Liver (tissue), 9 donors: Measurements from ENCODE around the gene P2RY12. TPM values are rescaled to one million over a fixed set of nuclear protein-coding genes. Genes with fewer than 3 reads are reported as not detected.

ENCODE experiments used
- DNase-seq: peaks from one replicate; pipeline ENCODE4 v3.0.0-alpha.2; 2017; ENCODE audit warnings: low spot score
- H3K27ac ChIP-seq, 2 donors: one replicate each; pipeline ENCODE4 v1.7.0; 2013; ENCODE audit warnings: inconsistent platforms in 2 of 2, low read length in 2 of 2, control low read depth in 1 of 2, low read depth in 1 of 2, mild to moderate bottlenecking in 1 of 2
- H3K27me3 ChIP-seq, 4 donors: one replicate each; pipeline versions ENCODE4 v1.6.1 to v1.7.0; 2013; ENCODE audit warnings: low read length in 3 of 4, inconsistent platforms in 1 of 4, mild to moderate bottlenecking in 1 of 4, moderate library complexity in 1 of 4; ENCODE audit not compliant: control insufficient read depth in 4 of 4, insufficient read depth in 4 of 4
- H3K36me3 ChIP-seq, 4 donors: one replicate each; pipeline versions ENCODE4 v1.6.1 to v1.7.0; 2013; ENCODE audit warnings: low read length in 3 of 4, mild to moderate bottlenecking in 3 of 4, low read depth in 1 of 4, moderate library complexity in 1 of 4; ENCODE audit not compliant: control insufficient read depth in 4 of 4, insufficient read depth in 3 of 4
- H3K4me1 ChIP-seq, 4 donors: one replicate each; pipeline versions ENCODE4 v1.6.1 to v1.7.0; 2013; ENCODE audit warnings: low read length in 3 of 4, mild to moderate bottlenecking in 3 of 4, moderate library complexity in 1 of 4; ENCODE audit not compliant: control insufficient read depth in 4 of 4, insufficient read depth in 4 of 4
- H3K4me3 ChIP-seq, 3 donors: one replicate each; pipeline versions ENCODE4 v1.6.1 to v1.7.0; 2013; ENCODE audit warnings: low read length in 3 of 3, control low read depth in 1 of 3, low read depth in 1 of 3, mild to moderate bottlenecking in 1 of 3
- H3K9ac ChIP-seq, 2 donors: one replicate each; pipeline ENCODE4 v1.7.0; 2013; ENCODE audit warnings: low read length in 2 of 2, mild to moderate bottlenecking in 2 of 2, moderate library complexity in 2 of 2, control low read depth in 1 of 2, low read depth in 1 of 2
- H3K9me3 ChIP-seq, 4 donors: one replicate each; pipeline versions ENCODE4 v1.6.1 to v1.7.0; 2013; ENCODE audit warnings: low read length in 3 of 4; ENCODE audit not compliant: control insufficient read depth in 4 of 4
- ATF3 ChIP-seq: IDR thresholded peaks from 2 replicates; pipeline ENCODE4 v1.6.1; 2016; ENCODE audit warnings: antibody characterized with exemption
- CTCF ChIP-seq: fragments of 150-350 bp; IDR thresholded peaks from 2 replicates; pipeline ENCODE4 v1.5.1; 2017; ENCODE audit warnings: improper control_type of control experiment, low read depth, low read length; ENCODE audit not compliant: missing input control
- EGR1 ChIP-seq, 2 donors: IDR thresholded peaks; 2 replicates each; pipeline ENCODE4 v1.6.1; 2016 to 2018; ENCODE audit warnings: antibody characterized with exemption in 2 of 2, low read depth in 2 of 2
- FOXA1 ChIP-seq: IDR thresholded peaks from 2 replicates; pipeline ENCODE4 v1.6.1; 2016; ENCODE audit warnings: antibody characterized with exemption
- FOXA2 ChIP-seq: IDR thresholded peaks from 2 replicates; pipeline ENCODE4 v1.6.1; 2016; ENCODE audit warnings: antibody characterized with exemption
- GABPA ChIP-seq, 2 donors: IDR thresholded peaks in 1 of 2; conservative IDR thresholded peaks in 1 of 2; 2 replicates each; pipeline ENCODE4 v1.6.1; 2016; ENCODE audit warnings: antibody characterized with exemption in 2 of 2, mild to moderate bottlenecking in 1 of 2, moderate library complexity in 1 of 2
- HNF4A ChIP-seq, 2 donors: conservative IDR thresholded peaks; 2 replicates each; pipeline ENCODE4 v1.6.1; 2016; ENCODE audit warnings: antibody characterized with exemption in 2 of 2, mild to moderate bottlenecking in 2 of 2
- HNF4G ChIP-seq: IDR thresholded peaks from 2 replicates; pipeline ENCODE4 v1.6.1; 2016; ENCODE audit warnings: antibody characterized with exemption
- JUND ChIP-seq, 2 donors: IDR thresholded peaks; 2 replicates each; pipeline ENCODE4 v1.6.1; 2016; ENCODE audit warnings: antibody characterized with exemption in 2 of 2
- NR2F2 ChIP-seq: IDR thresholded peaks from 2 replicates; pipeline ENCODE4 v1.6.1; 2016; ENCODE audit warnings: antibody characterized with exemption
- RAD21 ChIP-seq, 2 donors: IDR thresholded peaks; 2 replicates each; pipeline ENCODE4 v1.6.1; 2016; ENCODE audit warnings: antibody characterized with exemption in 2 of 2, mild to moderate bottlenecking in 2 of 2
- RXRA ChIP-seq, 2 donors: IDR thresholded peaks; 2 replicates each; pipeline ENCODE4 v1.6.1; 2017 to 2018; ENCODE audit warnings: antibody characterized with exemption in 2 of 2, mild to moderate bottlenecking in 1 of 2
- SP1 ChIP-seq: IDR thresholded peaks from 2 replicates; pipeline ENCODE4 v1.6.1; 2018; ENCODE audit warnings: antibody characterized with exemption, mild to moderate bottlenecking
- TAF1 ChIP-seq: conservative IDR thresholded peaks from 2 replicates; pipeline ENCODE4 v1.6.1; 2016; ENCODE audit warnings: antibody characterized with exemption, mild to moderate bottlenecking
- YY1 ChIP-seq: IDR thresholded peaks from 2 replicates; pipeline ENCODE4 v1.6.1; 2016; ENCODE audit warnings: antibody characterized with exemption, mild to moderate bottlenecking
- ZBTB33 ChIP-seq: IDR thresholded peaks from 2 replicates; pipeline ENCODE4 v1.6.1; 2016; ENCODE audit warnings: antibody characterized with exemption
- WGBS: extraction: QIAGEN DNeasy Blood & Tissue Kit; methylation state at CpG from one replicate; pipeline ENCODE4 v1.1.7; 2013; 5-methylcytosine and 5-hydroxymethylcytosine counted together
- polyA plus RNA-seq, 2 donors: library from polyadenylated mRNA; stranded (reverse) in 1 of 2; unstranded in 1 of 2; fragments of 200-250 nt in 1 of 2; fragments of >200 nt in 1 of 2; fragmentation: Nextera tagmentation in 1 of 2; extraction: Ambion mirVana in 1 of 2; gene quantifications; one replicate each; pipeline versions ENCODE4 v1.2.1 to v1.2.3, GENCODE V29; 2013 to 2015
- total RNA-seq, 2 donors: library from RNA; depleted of rRNA; stranded (reverse); fragments of >200 nt; gene quantifications; one replicate each; pipeline ENCODE4 v1.2.3, GENCODE V29; 2014
- TF ChIP-seq, protein P1 (sequence below): IDR thresholded peaks from 2 replicates; pipeline ENCODE4 v1.6.1; 2016; ENCODE audit warnings: antibody characterized with exemption
- TF ChIP-seq, protein P2 (sequence below): IDR thresholded peaks from 2 replicates; pipeline ENCODE4 v1.6.1; 2016; ENCODE audit warnings: antibody characterized with exemption, mild to moderate bottlenecking
- donor health status: healthy.
- donor health status: healthy.
- donor health status: healthy.
- donor health status: healthy.
- donor health status: healthy.

Gene P2RY12
- total and polyA plus RNA-seq, 4 donors = 0.43 to 2.8 (median 1.6) TPM

DNA sequence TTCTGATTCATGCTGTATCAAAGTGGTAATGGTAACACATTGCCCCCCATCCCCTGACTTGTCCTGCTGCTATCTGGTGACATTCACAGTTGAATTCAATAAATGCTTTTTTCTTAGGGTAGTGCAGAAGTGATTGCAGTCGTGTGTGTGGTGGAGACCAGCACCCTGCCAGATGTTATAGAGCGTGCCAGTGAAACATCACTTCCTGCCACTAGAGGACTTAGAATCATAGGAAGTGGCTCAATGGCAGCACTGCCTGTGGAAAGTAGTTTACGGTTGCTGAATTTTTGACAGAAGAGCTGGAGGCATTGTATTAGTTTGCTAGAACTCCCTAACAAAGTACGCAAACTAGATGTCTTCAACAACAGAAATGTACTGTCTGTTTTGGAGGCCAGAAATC lies 37.4 kb upstream of the P2RY12 start:
- Histone ChIP-seq H3K4me1 (no peaks in the 10 kb centered on the region), H3K4me3 (no peak overlapping the region), H3K27me3 (no peaks in the 10 kb centered on the region), H3K36me3 (no peaks in the 10 kb centered on the region), H3K27ac (no peak overlapping the region), H3K9ac (no peak overlapping the region), H3K9me3 (no peaks in the 10 kb centered on the region)
- no peak for DNase-seq
- TF ChIP-seq YY1 = no peak
- TF ChIP-seq TAF1 = no peak
- TF ChIP-seq RAD21 (IDR thresholded peaks at IDR 0.05) = no peak
- no peak for TF ChIP-seq ZBTB33
- TF ChIP-seq, protein P1, sequence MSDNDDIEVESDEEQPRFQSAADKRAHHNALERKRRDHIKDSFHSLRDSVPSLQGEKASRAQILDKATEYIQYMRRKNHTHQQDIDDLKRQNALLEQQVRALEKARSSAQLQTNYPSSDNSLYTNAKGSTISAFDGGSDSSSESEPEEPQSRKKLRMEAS = no peak
- TF ChIP-seq SP1 = no peak
- no peak for TF ChIP-seq HNF4G
- TF ChIP-seq FOXA2 = no peak
- TF ChIP-seq ATF3 = no peak
- TF ChIP-seq HNF4A (conservative IDR thresholded peaks at IDR 0.05) = no peak
- no peak for TF ChIP-seq RXRA (IDR thresholded peaks at IDR 0.05)
- TF ChIP-seq FOXA1 = no peak
- TF ChIP-seq EGR1 (IDR thresholded peaks at IDR 0.05; ENCODE audit: low read depth in 2 of 2) = no peak
- TF ChIP-seq GABPA (IDR thresholded peaks at IDR 0.05 in 1 of 2, conservative IDR thresholded peaks at IDR 0.05 in 1 of 2) = no peak
- TF ChIP-seq, protein P2, sequence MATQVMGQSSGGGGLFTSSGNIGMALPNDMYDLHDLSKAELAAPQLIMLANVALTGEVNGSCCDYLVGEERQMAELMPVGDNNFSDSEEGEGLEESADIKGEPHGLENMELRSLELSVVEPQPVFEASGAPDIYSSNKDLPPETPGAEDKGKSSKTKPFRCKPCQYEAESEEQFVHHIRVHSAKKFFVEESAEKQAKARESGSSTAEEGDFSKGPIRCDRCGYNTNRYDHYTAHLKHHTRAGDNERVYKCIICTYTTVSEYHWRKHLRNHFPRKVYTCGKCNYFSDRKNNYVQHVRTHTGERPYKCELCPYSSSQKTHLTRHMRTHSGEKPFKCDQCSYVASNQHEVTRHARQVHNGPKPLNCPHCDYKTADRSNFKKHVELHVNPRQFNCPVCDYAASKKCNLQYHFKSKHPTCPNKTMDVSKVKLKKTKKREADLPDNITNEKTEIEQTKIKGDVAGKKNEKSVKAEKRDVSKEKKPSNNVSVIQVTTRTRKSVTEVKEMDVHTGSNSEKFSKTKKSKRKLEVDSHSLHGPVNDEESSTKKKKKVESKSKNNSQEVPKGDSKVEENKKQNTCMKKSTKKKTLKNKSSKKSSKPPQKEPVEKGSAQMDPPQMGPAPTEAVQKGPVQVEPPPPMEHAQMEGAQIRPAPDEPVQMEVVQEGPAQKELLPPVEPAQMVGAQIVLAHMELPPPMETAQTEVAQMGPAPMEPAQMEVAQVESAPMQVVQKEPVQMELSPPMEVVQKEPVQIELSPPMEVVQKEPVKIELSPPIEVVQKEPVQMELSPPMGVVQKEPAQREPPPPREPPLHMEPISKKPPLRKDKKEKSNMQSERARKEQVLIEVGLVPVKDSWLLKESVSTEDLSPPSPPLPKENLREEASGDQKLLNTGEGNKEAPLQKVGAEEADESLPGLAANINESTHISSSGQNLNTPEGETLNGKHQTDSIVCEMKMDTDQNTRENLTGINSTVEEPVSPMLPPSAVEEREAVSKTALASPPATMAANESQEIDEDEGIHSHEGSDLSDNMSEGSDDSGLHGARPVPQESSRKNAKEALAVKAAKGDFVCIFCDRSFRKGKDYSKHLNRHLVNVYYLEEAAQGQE = no peak
- TF ChIP-seq CTCF = no peak
- TF ChIP-seq JUND (IDR thresholded peaks at IDR 0.05) = no peak
- TF ChIP-seq NR2F2 = no peak
- WGBS = 86% methylated on average over 4 of the region's 4 CpGs
